ENCODE data around the gene SCARF2. TPM values are rescaled to one million over a fixed set of nuclear protein-coding genes. Genes with fewer than 3 reads are reported as not detected.
"Not testable (repeated sequence)": the region's sequence is repeated elsewhere in the genome, so short reads cannot be mapped to it uniquely, and the experiment has no call there.

Gene SCARF2
- total and polyA plus RNA-seq, 2 donors (not counting 1 experiment from before 2014, with no cell fraction given), result 0.86 to 1.3 TPM

GRCh38 chr22:20378110-20378509 lies 59.5 kb downstream of the SCARF2 start:
- ChIA-PET CTCF (no interaction called here), POLR2A (no interaction called here)
- 66% methylated on average over 4 of the region's 4 CpGs for WGBS (ENCODE audit: insufficient coverage)
- H3K27me3 Mint-ChIP-seq, result peaks cover 14% of the 10 kb centered on the region
- no peak for DNase-seq
- H3K4me3 ChIP-seq (ENCODE audit: control extremely low read depth in 1 of 5, extremely low read depth in 1 of 5, insufficient read depth in 1 of 5, low read depth in 2 of 5, low read length in 4 of 5), result no peak overlapping the region
- no peaks in the 10 kb centered on the region for H3K9me3 Mint-ChIP-seq (ENCODE audit: insufficient read depth)
- no peak overlapping the region for H3K4me2 ChIP-seq (replicated peaks; ENCODE audit: low read depth, low read length, poor library complexity, severe bottlenecking)
- no peaks in the 10 kb centered on the region for H3K9me3 ChIP-seq (ENCODE audit: control extremely low read depth in 1 of 3, control insufficient read depth in 2 of 3, insufficient read depth in 1 of 3, low read length in 2 of 3)
- H3K27ac Mint-ChIP-seq, result no peak overlapping the region
- H3K4me1 Mint-ChIP-seq, result no peaks in the 10 kb centered on the region
- TF ChIP-seq CTCF (IDR thresholded peaks at IDR 0.05), result no peak
- TF ChIP-seq EZH2 (IDR thresholded peaks at IDR 0.05; ENCODE audit: borderline replicate concordance, insufficient read depth, low read depth, low read length, poor library complexity, severe bottlenecking), result no peak
- no peaks in the 10 kb centered on the region for H4K20me1 ChIP-seq (ENCODE audit: control insufficient read depth, insufficient read depth, low read length, poor library complexity, severe bottlenecking)
- no peak overlapping the region for H2AFZ ChIP-seq (ENCODE audit: insufficient read depth, low read depth, low read length, poor library complexity, severe bottlenecking)
- no peak for ATAC-seq (ENCODE audit: low read depth)
- no peaks in the 10 kb centered on the region for H3K36me3 ChIP-seq (replicated peaks in 1 of 2; ENCODE audit: control extremely low read depth in 1 of 2, control insufficient read depth in 1 of 2, extremely low read depth in 1 of 2, insufficient read depth in 2 of 2, low read length in 1 of 2)
- no peak overlapping the region for H3K4me3 Mint-ChIP-seq
- no peak overlapping the region for H3K9ac ChIP-seq (ENCODE audit: low read length)
- no peaks in the 10 kb centered on the region for H3K4me1 ChIP-seq (ENCODE audit: control insufficient read depth in 2 of 2, insufficient read depth in 2 of 2, low read length in 2 of 2)
- intact Hi-C loops (cut with micrococcal nuclease), result no loop called here
- H3K79me2 ChIP-seq (ENCODE audit: control insufficient read depth, insufficient read depth, low read length), result no peaks in the 10 kb centered on the region
- no peak overlapping the region for H3K27ac ChIP-seq (ENCODE audit: low read length in 2 of 2)
- H3K27me3 ChIP-seq (replicated peaks in 1 of 4; ENCODE audit: control extremely low read depth in 1 of 4, control insufficient read depth in 3 of 4, insufficient read depth in 4 of 4, low read length in 3 of 4), result no peaks in the 10 kb centered on the region

- H2AFZ ChIP-seq (ENCODE audit: insufficient read depth, low read depth, low read length, poor library complexity, severe bottlenecking); H4K20me1 ChIP-seq (ENCODE audit: control insufficient read depth, insufficient read depth, low read length, poor library complexity, severe bottlenecking); H3K27me3 ChIP-seq (replicated peaks in 1 of 4; ENCODE audit: control extremely low read depth in 1 of 4, control insufficient read depth in 3 of 4, insufficient read depth in 4 of 4, low read length in 3 of 4); H3K79me2 ChIP-seq (ENCODE audit: control insufficient read depth, insufficient read depth, low read length); intact Hi-C loops (cut with micrococcal nuclease); DNase-seq; ATAC-seq (ENCODE audit: low read depth); H3K4me3 ChIP-seq (ENCODE audit: control extremely low read depth in 1 of 5, extremely low read depth in 1 of 5, insufficient read depth in 1 of 5, low read depth in 2 of 5, low read length in 4 of 5); H3K9me3 Mint-ChIP-seq (ENCODE audit: insufficient read depth); H3K9me3 ChIP-seq (ENCODE audit: control extremely low read depth in 1 of 3, control insufficient read depth in 2 of 3, insufficient read depth in 1 of 3, low read length in 2 of 3); H3K27ac Mint-ChIP-seq; H3K36me3 ChIP-seq (replicated peaks in 1 of 2; ENCODE audit: control extremely low read depth in 1 of 2, control insufficient read depth in 1 of 2, extremely low read depth in 1 of 2, insufficient read depth in 2 of 2, low read length in 1 of 2); H3K4me1 Mint-ChIP-seq; H3K27ac ChIP-seq (ENCODE audit: low read length in 2 of 2); H3K4me2 ChIP-seq (replicated peaks; ENCODE audit: low read depth, low read length, poor library complexity, severe bottlenecking); H3K4me1 ChIP-seq (ENCODE audit: control insufficient read depth in 2 of 2, insufficient read depth in 2 of 2, low read length in 2 of 2); H3K9ac ChIP-seq (ENCODE audit: low read length); H3K4me3 Mint-ChIP-seq; CTCF ChIA-PET: not testable (repeated sequence)
- POLR2A ChIA-PET, result interaction anchor here (0.6 kb wide), 1 partner anchor 1390 kb away, joined by 3 read pairs; no protein-coding TSS in a partner anchor
- WGBS (ENCODE audit: insufficient coverage), result 98% methylated on average over 4 of the region's 11 CpGs
- H3K27me3 Mint-ChIP-seq, result peaks cover 11% of the 10 kb centered on the region
These were observed 60.6 kb downstream of the SCARF2 start for GRCh38 chr22:20376983-20377382.

GRCh38 chr22:20376281-20376680 lies 61.3 kb downstream of the SCARF2 start:
- DNase-seq; H3K27ac Mint-ChIP-seq; H4K20me1 ChIP-seq (ENCODE audit: control insufficient read depth, insufficient read depth, low read length, poor library complexity, severe bottlenecking); H3K4me1 Mint-ChIP-seq; H2AFZ ChIP-seq (ENCODE audit: insufficient read depth, low read depth, low read length, poor library complexity, severe bottlenecking); H3K79me2 ChIP-seq (ENCODE audit: control insufficient read depth, insufficient read depth, low read length); H3K9me3 ChIP-seq (ENCODE audit: control extremely low read depth in 1 of 3, control insufficient read depth in 2 of 3, insufficient read depth in 1 of 3, low read length in 2 of 3); ATAC-seq (ENCODE audit: low read depth); H3K27me3 Mint-ChIP-seq; H3K4me3 Mint-ChIP-seq; H3K27ac ChIP-seq (ENCODE audit: low read length in 2 of 2); intact Hi-C loops (cut with micrococcal nuclease); H3K4me1 ChIP-seq (ENCODE audit: control insufficient read depth in 2 of 2, insufficient read depth in 2 of 2, low read length in 2 of 2); CTCF ChIA-PET; H3K4me3 ChIP-seq (ENCODE audit: control extremely low read depth in 1 of 5, extremely low read depth in 1 of 5, insufficient read depth in 1 of 5, low read depth in 2 of 5, low read length in 4 of 5); H3K4me2 ChIP-seq (replicated peaks; ENCODE audit: low read depth, low read length, poor library complexity, severe bottlenecking); H3K27me3 ChIP-seq (replicated peaks in 1 of 4; ENCODE audit: control extremely low read depth in 1 of 4, control insufficient read depth in 3 of 4, insufficient read depth in 4 of 4, low read length in 3 of 4); H3K9ac ChIP-seq (ENCODE audit: low read length); H3K36me3 ChIP-seq (replicated peaks in 1 of 2; ENCODE audit: control extremely low read depth in 1 of 2, control insufficient read depth in 1 of 2, extremely low read depth in 1 of 2, insufficient read depth in 2 of 2, low read length in 1 of 2); POLR2A ChIA-PET; H3K9me3 Mint-ChIP-seq (ENCODE audit: insufficient read depth): not testable (repeated sequence)
- 97% methylated on average over 5 of the region's 8 CpGs for WGBS (ENCODE audit: insufficient coverage)

Data from B cell (primary cell).